AG10803 (cell line): ENCODE measurements around the gene ITGAD.

Experiments
- DNase-seq: peaks from one replicate; pipeline ENCODE4 v3.0.0; 2010; ENCODE audit warnings: low read depth
- H3K4me3 ChIP-seq: 2 replicates; pipeline ENCODE4 v1.5.1; 2011; ENCODE audit warnings: mild to moderate bottlenecking, low read length, control low read depth
- TF ChIP-seq, protein P1 (sequence below): conservative IDR thresholded peaks from 2 replicates; pipeline ENCODE4 v1.5.1; 2011; ENCODE audit warnings: mild to moderate bottlenecking, low read length, control low read depth, inconsistent platforms

The ITGAD gene

DNA sequence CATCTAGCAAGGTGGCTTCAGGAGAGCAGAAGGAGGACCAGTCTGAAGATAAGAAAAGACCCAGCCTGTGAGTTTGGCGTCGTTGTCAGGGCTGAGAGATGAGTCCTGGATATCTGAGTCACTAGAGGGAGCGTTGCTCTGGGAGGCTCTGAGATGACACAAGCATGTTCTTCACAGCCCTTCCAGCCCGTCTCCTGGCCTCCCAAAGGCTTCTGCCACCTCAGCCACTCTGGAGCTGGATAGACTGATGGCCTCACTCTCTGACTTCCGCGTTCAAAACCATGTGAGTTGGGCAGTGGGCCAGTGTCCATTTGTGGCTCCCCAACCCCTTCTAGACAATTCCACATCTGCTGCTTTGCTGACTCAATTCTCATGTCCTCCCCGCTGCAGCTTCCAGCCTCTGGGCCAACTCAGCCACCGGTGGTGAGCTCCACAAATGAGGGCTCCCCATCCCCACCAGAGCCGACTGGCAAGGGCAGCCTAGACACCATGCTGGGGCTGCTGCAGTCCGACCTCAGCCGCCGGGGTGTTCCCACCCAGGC lies 81.1 kb downstream of the ITGAD start:
- TF ChIP-seq, protein P1, sequence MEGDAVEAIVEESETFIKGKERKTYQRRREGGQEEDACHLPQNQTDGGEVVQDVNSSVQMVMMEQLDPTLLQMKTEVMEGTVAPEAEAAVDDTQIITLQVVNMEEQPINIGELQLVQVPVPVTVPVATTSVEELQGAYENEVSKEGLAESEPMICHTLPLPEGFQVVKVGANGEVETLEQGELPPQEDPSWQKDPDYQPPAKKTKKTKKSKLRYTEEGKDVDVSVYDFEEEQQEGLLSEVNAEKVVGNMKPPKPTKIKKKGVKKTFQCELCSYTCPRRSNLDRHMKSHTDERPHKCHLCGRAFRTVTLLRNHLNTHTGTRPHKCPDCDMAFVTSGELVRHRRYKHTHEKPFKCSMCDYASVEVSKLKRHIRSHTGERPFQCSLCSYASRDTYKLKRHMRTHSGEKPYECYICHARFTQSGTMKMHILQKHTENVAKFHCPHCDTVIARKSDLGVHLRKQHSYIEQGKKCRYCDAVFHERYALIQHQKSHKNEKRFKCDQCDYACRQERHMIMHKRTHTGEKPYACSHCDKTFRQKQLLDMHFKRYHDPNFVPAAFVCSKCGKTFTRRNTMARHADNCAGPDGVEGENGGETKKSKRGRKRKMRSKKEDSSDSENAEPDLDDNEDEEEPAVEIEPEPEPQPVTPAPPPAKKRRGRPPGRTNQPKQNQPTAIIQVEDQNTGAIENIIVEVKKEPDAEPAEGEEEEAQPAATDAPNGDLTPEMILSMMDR, result no peak; the same call in 1 of the 2 replicates
- no peak overlapping the region for H3K4me3 ChIP-seq
- peak; percentile 91 for DNase-seq

DNA sequence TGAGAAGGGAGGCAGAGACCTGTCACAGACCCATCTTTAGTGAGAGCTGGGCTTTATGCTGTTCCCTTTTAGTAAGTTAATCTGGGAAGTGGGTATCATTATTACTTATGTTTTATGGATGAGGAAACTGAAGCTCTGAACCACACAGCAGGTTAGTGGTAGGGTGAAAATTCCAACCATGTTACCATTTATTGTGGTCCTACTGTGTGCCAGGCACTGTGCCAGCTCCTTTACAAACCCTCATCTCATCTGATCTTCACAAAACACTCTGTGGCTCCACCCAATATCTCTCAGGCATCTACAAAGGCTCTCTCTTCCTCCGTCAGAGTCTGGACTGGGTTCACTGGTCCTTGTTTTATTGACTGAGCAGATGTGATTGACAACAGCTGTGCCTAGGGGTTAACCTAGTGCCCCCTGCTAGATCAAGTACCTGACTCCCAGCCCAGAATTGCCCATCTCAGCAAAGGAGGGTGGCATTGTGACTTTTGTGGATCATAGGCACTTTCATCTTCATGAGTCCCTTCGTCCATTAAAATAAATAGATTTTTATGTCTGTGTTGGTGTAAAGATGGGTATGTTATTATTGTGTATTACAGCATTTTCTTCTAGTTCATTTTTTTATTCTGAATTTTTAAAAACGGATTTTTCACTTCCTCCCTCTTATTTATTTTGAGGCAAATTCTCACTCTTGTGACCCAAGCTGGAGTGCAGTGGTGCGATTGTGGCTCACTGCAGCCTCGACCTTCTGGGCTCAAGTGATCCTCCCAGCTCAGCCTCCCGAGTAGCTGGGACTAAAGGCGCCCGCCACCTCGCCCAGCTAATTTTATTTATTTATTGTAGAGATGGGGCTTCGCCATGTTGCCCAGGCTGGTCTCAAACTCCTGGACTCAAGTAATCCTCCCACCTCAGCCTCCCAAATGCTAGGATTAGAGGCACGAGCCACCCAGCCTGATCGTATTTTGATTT lies 81.9 kb downstream of the ITGAD start:
- TF ChIP-seq, protein P1, result no peak
- no peak for DNase-seq
- H3K4me3 ChIP-seq, result no peak overlapping the region

DNA sequence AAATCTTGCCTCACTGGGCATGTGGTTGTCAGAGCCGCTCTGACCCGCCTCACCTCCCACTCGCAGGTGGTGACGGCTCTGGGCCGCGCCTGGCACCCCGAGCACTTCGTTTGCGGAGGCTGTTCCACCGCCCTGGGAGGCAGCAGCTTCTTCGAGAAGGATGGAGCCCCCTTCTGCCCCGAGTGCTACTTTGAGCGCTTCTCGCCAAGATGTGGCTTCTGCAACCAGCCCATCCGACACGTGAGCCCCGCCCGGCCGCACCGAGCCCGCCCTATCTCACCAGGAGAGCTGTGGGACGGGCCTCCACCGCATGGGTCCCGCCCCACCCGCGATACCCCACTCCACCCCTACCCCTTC lies 82.8 kb downstream of the ITGAD start:
- no peak for DNase-seq
- TF ChIP-seq, protein P1, result no peak
- no peak overlapping the region for H3K4me3 ChIP-seq
